T-helper 1 cell treated with Interleukin-12 subunit alpha and Interleukin-12 subunit beta and Interleukin-4 antibody, amounts not matched to agents 30 μg/mL and 1 μg/mL, for 36 hours (primary cell): ENCODE measurements around the gene CCDC47.

Experiments used
- H3K27ac Mint-ChIP-seq: one replicate; pipeline ENCODE4 v1.8.0; 2021; ENCODE audit warnings: mild to moderate bottlenecking, mixed read lengths
- H3K27me3 Mint-ChIP-seq: one replicate; pipeline ENCODE4 v1.8.0; 2021; ENCODE audit warnings: low read depth, mixed read lengths
- H3K36me3 Mint-ChIP-seq: one replicate; pipeline ENCODE4 v1.8.0; 2021; ENCODE audit warnings: low read depth, mixed read lengths
- H3K4me1 Mint-ChIP-seq: one replicate; pipeline ENCODE4 v1.8.0; 2021; ENCODE audit warnings: low read depth, mixed read lengths
- H3K4me3 Mint-ChIP-seq: one replicate; pipeline ENCODE4 v1.8.0; 2021; ENCODE audit warnings: mild to moderate bottlenecking, moderate library complexity, mixed read lengths
- H3K9me3 Mint-ChIP-seq: one replicate; pipeline ENCODE4 v1.8.0; 2021; ENCODE audit warnings: mixed read lengths

Gene CCDC47

DNA sequence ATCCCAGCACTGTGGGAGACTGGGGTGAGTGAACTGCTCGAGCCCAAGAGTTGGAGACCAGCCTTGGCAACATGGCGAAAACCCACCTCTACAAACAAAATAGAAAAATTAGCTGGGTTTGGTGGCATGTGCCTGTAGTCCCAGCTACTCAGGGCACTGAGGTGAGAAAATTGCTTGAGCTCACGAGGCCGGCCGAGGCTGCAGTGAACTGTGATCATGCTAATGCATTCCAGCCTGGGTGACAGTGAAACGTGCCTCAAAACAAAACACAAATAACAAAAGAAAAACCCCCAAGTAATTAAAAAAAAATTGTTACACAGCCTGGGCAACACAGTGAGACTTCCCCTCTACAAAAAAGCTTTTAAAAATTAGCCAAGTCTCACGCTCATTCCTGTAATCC lies 5.0 kb downstream of the CCDC47 start:
- Mint-ChIP-seq H3K27me3 (no peaks in the 10 kb centered on the region), H3K4me1 (peaks cover 33% of the 10 kb centered on the region), H3K27ac (no peak overlapping the region), H3K4me3 (no peak overlapping the region), H3K9me3 (no peaks in the 10 kb centered on the region), H3K36me3 (peaks cover 22% of the 10 kb centered on the region)

DNA sequence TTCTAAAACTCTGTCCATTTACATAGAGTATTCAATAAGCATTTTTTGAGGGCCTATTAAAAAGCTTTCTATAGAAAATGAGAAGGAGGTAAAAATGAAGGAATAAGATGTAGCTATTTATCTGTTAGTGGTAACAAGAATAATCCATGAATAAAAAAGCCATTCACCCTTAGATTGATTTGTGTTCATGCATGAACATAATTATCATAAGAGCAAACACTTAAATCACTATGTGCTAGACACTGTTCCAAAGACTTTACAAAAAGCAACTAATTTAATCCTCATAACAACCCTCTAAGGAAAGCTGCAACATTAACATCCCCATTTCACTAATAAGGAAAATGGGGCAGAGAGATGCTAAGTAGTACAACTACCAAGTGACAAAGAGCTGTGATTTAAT lies 6.6 kb downstream of the CCDC47 start:
- H3K27ac Mint-ChIP-seq: no peak overlapping the region
- peaks cover 26% of the 10 kb centered on the region for H3K36me3 Mint-ChIP-seq
- H3K27me3 Mint-ChIP-seq: no peaks in the 10 kb centered on the region
- no peaks in the 10 kb centered on the region for H3K9me3 Mint-ChIP-seq
- H3K4me3 Mint-ChIP-seq: no peak overlapping the region
- peaks cover 35% of the 10 kb centered on the region for H3K4me1 Mint-ChIP-seq

DNA sequence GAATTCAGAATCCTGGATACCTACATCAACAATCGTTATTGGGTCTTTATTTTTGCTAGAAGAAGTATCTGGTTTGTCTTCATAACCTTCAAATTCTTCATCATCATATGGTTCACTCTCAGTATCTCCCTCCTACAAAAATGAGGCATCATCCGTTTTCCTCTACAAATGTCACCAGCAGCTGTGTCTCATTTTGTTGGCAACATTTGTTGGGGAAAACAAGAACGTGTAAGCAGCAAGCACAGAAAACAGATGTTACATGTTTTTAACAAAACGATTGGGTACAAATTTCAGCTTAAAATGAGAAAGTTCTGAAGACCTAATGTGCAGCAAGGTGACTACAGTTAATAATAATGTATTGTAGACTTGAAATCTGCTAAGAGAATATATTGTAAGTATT lies 8.7 kb downstream of the CCDC47 start:
- no peaks in the 10 kb centered on the region for H3K9me3 Mint-ChIP-seq
- H3K27me3 Mint-ChIP-seq: no peaks in the 10 kb centered on the region
- peaks cover 32% of the 10 kb centered on the region for H3K4me1 Mint-ChIP-seq
- H3K36me3 Mint-ChIP-seq: peaks cover 28% of the 10 kb centered on the region
- no peak overlapping the region for H3K4me3 Mint-ChIP-seq
- no peak overlapping the region for H3K27ac Mint-ChIP-seq

DNA sequence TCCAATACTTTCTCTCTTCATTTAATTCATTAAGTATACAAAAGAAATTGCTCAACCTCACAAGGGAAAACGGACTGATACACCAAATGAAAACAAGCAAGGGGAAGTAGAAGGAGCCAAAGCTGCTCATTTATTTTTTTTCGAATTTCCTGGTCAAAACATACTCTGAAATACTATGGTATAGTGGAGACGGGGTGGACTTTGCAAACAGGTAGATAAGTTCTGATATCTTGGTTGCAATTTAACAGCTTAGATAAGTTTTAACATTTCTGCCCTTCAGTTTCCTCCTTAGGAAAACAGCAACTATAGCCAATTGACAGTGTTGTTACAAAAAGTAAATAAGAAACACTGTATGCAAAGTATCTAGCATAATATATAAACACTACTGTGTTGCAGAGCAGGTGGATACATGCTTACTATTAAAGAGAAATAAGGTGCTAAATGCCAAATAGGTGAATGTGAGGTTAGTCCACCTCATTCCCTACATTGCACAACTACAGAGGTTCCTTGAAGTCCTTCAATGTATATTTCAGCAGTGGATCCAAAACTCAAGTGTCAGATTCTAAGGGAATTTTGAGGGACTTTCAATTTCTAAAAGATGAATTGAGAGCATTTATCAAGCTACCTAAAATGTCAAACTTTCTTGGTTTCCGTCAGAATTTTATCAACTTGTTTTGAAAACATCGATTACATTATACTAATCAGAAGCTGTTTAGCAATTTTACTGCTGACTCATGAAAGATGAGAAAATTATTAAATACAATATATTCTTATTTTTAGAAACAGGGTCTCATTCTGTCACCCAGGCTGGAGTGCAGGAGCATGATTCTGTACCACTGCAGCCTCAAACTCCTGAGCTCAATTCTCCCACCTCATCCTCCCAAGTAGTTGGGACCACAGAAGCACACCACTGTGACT lies 11.0 kb downstream of the CCDC47 start:
- Mint-ChIP-seq H3K27ac (no peak overlapping the region), H3K36me3 (peaks cover 40% of the 10 kb centered on the region), H3K27me3 (no peaks in the 10 kb centered on the region), H3K9me3 (no peaks in the 10 kb centered on the region), H3K4me3 (no peak overlapping the region), H3K4me1 (peaks cover 21% of the 10 kb centered on the region)

- Mint-ChIP-seq H3K4me1 (peaks cover 15% of the 10 kb centered on the region), H3K36me3 (peaks cover 46% of the 10 kb centered on the region), H3K27ac (peak overlapping the region; percentile 29), H3K9me3 (no peaks in the 10 kb centered on the region), H3K27me3 (no peaks in the 10 kb centered on the region), H3K4me3 (no peak overlapping the region)
Measured at GRCh38 chr17:63760771-63761539, 12.4 kb downstream of the CCDC47 start.

DNA sequence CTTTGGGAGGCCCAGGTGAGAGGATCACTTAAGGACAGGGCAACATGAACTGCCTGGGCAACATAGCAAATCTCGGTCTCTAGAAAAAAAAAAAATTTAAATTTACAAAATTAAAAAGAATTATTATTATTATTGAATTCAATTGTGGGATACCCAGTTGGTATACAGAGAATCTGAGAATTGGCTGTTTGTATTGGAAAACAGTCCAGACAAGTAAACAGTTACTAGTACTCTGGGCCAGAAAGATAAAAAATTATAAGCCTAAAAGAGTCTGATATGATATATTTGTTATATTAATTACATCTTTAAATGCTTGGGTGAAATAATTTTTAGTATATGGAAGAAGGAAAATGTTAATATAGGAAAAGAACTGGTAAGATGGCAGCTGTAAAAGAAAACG lies 15.0 kb downstream of the CCDC47 start:
- peaks cover 10% of the 10 kb centered on the region for H3K4me1 Mint-ChIP-seq

GRCh38 chr17:63754046-63754445 lies 19.4 kb downstream of the CCDC47 start:
- Mint-ChIP-seq H3K27me3 (no peaks in the 10 kb centered on the region), H3K4me3 (no peak overlapping the region), H3K27ac (no peak overlapping the region), H3K36me3 (peaks cover 41% of the 10 kb centered on the region), H3K4me1 (peaks cover 16% of the 10 kb centered on the region), H3K9me3 (no peaks in the 10 kb centered on the region)

More for the DNA sequence above, 15.0 kb downstream of the CCDC47 start:
- no peak overlapping the region for H3K4me3 Mint-ChIP-seq
- H3K27me3 Mint-ChIP-seq: no peaks in the 10 kb centered on the region
- peaks cover 44% of the 10 kb centered on the region for H3K36me3 Mint-ChIP-seq
- H3K9me3 Mint-ChIP-seq: no peaks in the 10 kb centered on the region
- H3K27ac Mint-ChIP-seq: no peak overlapping the region

DNA sequence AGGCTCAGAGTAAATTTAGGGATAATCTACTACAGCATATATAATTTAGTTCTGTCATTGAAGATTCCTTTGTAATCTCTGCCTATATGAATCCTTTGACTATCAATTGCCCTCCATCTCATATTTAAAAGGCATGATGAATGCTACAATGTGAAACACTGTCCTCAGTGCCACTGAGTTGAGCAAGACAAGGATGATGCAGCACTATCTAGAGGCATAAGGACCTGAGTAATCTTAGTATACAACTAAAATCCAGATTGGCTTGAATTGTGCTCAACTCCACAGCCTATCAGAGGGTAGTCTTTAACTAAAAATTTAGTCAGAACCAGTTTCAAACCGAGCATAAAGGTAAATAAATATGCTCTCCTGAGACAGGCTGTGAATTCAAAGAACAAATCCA lies 20.2 kb downstream of the CCDC47 start:
- Mint-ChIP-seq H3K4me1 (peaks cover 16% of the 10 kb centered on the region), H3K9me3 (no peaks in the 10 kb centered on the region), H3K27me3 (no peaks in the 10 kb centered on the region), H3K4me3 (no peak overlapping the region), H3K27ac (peak overlapping the region; percentile 34), H3K36me3 (peaks cover 40% of the 10 kb centered on the region)

DNA sequence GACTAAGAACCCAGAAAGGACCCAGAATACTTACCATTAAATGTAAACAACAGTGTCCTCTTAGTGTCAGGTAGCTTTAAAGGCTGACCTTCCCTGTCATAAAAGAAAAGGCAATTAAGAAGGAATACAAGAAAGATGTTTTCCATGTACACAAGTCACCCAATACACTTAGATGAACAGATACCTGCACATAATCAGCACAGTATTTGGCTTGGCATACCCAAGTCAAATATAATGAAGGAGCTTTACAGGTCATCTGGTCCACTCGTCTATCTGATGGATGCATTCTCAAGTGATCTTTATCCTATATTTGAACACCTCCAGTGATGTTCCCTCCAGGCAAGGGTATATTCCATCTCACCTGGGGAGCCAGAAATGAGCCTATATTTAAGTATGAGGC lies 20.7 kb downstream of the CCDC47 start:
- Mint-ChIP-seq H3K9me3 (no peaks in the 10 kb centered on the region), H3K36me3 (peaks cover 36% of the 10 kb centered on the region), H3K27me3 (no peaks in the 10 kb centered on the region), H3K4me1 (peaks cover 16% of the 10 kb centered on the region), H3K4me3 (no peak overlapping the region), H3K27ac (peak overlapping the region; percentile 34)

DNA sequence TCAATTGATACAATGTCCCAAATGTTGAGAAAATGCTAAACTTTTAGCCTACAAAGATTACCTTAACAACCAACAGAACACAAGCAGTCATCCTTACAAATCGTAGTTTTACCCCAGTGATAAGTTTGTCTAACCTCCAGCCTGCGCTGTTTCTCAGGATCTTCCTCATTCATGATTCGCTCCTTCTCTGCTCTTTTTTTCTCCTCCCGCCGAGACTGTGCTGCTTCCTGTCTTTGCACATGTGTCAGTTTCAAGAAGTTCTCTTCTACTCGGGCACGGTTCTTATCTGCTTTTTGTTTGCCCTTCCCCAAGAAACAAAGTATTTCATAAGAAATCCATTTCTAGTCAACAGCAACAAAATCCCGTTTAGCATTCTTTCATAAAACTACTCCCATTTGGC lies 21.6 kb downstream of the CCDC47 start:
- Mint-ChIP-seq H3K9me3 (no peaks in the 10 kb centered on the region), H3K4me3 (peak overlapping the region; percentile 54), H3K27ac (peak overlapping the region; percentile 74), H3K4me1 (peaks cover 16% of the 10 kb centered on the region), H3K27me3 (no peaks in the 10 kb centered on the region), H3K36me3 (peaks cover 39% of the 10 kb centered on the region)

- H3K27me3 Mint-ChIP-seq: no peaks in the 10 kb centered on the region
- H3K4me3 Mint-ChIP-seq: peak within 1 kb of the TSS; percentile 99
- peaks cover 24% of the 10 kb centered on the region for H3K4me1 Mint-ChIP-seq
- peak within 1 kb of the TSS; percentile 93 for H3K27ac Mint-ChIP-seq
- peaks cover 17% of the 10 kb centered on the region for H3K36me3 Mint-ChIP-seq
- H3K9me3 Mint-ChIP-seq: no peaks in the 10 kb centered on the region
Measured at GRCh38 chr17:63741408-63742173, 31.8 kb downstream of the CCDC47 start, which contains the start of gene STRADA. STRADA (minus strand) TSS chr17:63741799; CDS start chr17:63728369, 13,430 bp downstream.

GRCh38 chr17:63741143-63741407 lies 32.3 kb downstream of the CCDC47 start:
- Mint-ChIP-seq H3K4me3 (peak overlapping the region; percentile 99), H3K27me3 (no peaks in the 10 kb centered on the region), H3K4me1 (peaks cover 24% of the 10 kb centered on the region), H3K36me3 (peaks cover 15% of the 10 kb centered on the region), H3K9me3 (no peaks in the 10 kb centered on the region), H3K27ac (peak overlapping the region; percentile 93)

- H3K27me3 Mint-ChIP-seq: no peaks in the 10 kb centered on the region
Measured at GRCh38 chr17:63740464-63741142, 32.8 kb downstream of the CCDC47 start.

DNA sequence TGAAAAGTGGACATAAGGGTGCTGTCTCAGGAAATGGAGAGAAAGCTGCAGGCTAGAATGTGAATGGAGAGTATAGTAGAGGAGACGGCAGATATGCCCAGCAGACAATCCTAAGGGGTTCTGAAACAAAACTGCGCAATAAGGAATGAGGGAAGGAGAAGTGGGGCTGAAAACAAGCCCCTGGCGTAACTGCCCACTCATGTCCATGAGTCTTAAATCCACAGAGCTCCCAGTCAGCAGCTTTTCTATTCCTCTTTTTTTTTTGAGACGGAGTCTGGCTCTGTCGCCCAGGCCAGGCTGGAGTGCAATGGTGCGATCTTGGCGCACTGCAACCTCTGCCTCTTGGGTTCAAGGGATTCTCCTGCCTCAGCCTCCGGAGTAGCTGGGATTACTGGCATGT lies 37.7 kb downstream of the CCDC47 start:
- Mint-ChIP-seq H3K27me3 (no peaks in the 10 kb centered on the region), H3K4me3 (no peak overlapping the region), H3K9me3 (no peaks in the 10 kb centered on the region), H3K27ac (no peak overlapping the region), H3K36me3 (peaks cover 13% of the 10 kb centered on the region), H3K4me1 (peaks cover 17% of the 10 kb centered on the region)

More at GRCh38 chr17:63740464-63741142, 32.8 kb downstream of the CCDC47 start:
- peaks cover 24% of the 10 kb centered on the region for H3K4me1 Mint-ChIP-seq
- H3K9me3 Mint-ChIP-seq: no peaks in the 10 kb centered on the region
- H3K27ac Mint-ChIP-seq: peak overlapping the region; percentile 93
- H3K36me3 Mint-ChIP-seq: peaks cover 11% of the 10 kb centered on the region
- H3K4me3 Mint-ChIP-seq: peak overlapping the region; percentile 99
